Activated CD4-positive, alpha-beta T cell treated with anti-CD3 and anti-CD28 coated beads, Interleukin-2, Interleukin-4, amounts not matched to agents 100 ng/mL and 50 ng/mL, durations not matched to agents 16 hours and 8 hours (primary cell): ENCODE data around the gene FGFBP2.

Experiments
- DNase-seq: peaks from one replicate; pipeline ENCODE4 v3.0.0-alpha.2; 2020; ENCODE audit warnings: low spot score

Gene FGFBP2, protein sequence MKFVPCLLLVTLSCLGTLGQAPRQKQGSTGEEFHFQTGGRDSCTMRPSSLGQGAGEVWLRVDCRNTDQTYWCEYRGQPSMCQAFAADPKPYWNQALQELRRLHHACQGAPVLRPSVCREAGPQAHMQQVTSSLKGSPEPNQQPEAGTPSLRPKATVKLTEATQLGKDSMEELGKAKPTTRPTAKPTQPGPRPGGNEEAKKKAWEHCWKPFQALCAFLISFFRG

DNA sequence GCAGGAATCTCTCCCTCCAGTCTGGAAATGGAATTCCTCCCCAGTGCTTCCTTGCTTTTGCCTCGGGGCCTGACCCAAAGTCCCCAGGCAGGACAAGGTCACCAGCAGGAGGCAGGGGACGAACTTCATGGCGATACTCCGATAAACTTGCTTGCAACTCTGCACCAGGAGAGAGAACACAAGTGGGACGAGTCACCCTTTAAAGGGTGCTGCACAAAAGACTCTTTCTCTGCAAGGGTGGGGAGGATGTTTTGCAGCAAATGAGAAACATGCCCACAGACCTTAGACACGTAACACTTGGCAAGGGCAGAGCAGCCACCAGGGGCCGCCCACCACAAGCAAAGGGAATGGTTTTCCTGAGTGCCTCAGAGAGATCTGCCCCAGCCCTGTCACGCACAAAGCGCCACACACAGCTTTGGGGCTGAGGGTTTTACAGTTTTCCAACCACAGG, at the start of gene FGFBP2:
TSS of gene FGFBP2 (minus strand) at position 175 of the 451 bp plus-strand sequence. CDS start at position 129, 46 bp downstream.
- peak; percentile 45 for DNase-seq

- DNase-seq, result no peak
Observed at GRCh38 chr4:16011173-16011572, 48.2 kb upstream of the FGFBP2 start.

GRCh38 chr4:16009153-16009552, 46.2 kb upstream of the FGFBP2 start:
- no peak for DNase-seq

DNA sequence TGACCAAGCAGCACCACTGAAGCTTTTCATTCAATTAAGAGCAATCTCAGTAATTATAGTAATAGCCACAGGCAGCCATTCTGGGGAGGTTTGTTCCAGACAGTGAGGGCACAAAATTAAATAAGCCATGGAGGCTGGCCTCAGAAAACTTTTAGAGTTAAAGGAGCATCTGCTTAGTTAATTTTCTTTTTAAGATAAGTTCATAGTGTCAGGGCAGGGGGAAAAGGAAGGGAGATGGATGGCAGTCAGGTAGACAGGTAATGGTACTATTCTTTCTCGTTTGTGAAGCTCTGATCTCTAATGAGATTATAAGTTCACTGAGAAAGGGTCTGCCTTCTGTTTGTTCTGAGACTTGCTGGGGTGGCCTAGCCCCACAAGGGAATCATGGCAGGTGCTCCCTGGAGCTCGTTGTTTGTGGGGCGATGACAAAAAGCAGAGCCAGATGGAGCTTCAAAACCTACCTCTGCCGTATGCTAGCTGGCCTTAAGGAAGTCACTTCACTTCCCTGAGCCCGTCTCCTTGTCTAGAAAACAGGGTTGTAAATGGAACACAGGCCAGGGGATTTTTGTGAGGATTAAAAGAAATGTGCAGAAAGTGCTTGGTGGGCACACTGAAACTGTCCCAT, 44.6 kb upstream of the FGFBP2 start:
- no peak for DNase-seq

DNA sequence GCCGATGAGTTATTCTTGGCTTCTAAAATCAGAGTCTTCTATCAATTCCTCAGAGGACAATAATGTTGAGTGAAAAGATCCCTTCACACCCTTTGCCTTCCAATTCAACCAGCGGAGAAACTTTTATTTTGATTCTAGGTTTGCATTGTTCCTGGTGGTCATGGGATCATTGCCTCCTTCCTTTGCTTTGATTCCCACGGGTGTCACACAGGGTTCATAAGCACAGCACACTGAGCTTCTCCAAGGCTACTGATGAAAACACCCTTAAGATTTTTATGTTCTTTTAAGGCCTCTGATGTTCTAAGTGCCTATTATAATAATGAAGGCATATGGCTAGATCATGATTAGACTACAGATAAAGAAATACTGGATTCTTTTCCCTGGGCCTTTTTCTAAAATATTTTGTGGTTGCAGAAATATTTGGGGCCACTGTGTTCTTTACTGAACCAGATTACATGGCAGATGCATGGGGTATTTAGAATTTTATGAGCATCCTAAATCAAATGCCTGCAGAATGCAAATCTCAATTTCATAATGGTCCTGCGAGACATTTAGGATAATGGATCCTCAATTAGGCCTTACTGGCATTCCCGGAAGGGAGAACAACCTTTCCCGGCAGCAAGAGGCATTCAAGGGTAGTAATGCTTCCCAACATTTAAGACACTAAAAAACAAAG, 43.9 kb upstream of the FGFBP2 start:
- no peak for DNase-seq

GRCh38 chr4:16005676-16006075, 42.7 kb upstream of the FGFBP2 start:
- no peak for DNase-seq

DNA sequence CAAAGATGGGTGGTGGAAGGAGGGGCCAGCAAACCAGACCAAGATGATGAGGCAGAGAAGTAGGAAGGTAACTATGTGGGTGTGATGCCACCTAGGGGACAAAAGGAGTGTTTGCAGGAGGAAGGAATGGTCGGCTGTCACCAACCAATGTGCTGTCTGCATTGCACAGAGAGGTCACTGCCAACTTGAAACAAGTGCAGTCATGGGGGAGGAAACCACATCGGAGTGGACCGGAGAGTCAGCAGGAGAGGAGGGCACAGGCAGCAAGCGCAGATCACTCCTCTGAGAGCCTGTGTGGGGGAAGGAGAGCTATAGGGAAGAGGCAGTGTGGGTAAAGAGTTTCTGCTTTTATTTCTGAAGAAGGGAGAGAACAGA, 38.5 kb upstream of the FGFBP2 start:
- DNase-seq, result peak; percentile 62

- no peak for DNase-seq
Observed at GRCh38 chr4:16000708-16001483, 37.9 kb upstream of the FGFBP2 start.

DNA sequence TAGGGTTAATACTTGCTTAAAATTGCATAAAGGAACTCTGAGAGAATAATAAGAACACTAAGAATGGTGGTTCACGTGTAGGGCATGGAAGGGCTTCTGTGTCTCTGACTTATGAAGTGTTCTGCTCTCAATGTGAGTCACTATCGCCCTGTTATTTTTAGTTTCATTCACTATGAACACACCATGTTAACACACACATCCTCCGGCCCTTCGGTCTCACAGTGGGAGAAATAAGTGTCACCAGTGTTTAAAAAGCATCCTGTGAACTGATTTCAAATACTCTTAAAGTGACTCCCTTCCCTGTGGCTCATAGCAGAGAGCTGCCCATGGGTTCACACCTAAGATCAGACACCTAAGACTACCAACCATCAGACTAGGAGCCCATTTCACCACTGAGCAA, 33.8 kb upstream of the FGFBP2 start:
- no peak for DNase-seq

DNA sequence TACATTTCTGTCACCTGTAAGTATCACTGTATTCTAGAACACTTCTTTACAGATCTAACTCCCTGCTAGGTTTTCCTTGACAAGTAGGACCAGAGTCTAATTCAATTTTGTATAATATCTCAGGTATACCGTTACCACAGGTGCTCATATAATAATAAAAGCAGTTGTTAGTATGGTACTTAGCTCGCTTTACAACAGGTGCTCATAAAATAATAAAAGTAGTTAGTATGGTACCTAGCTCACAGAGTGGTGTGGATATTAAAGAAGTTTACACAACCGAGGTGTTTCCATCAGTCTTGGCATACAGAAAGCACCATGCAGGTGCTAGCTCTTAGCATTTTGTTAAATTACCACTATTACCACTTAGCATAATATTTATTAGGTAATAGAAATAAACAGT, 32.9 kb upstream of the FGFBP2 start:
- DNase-seq, result no peak

DNA sequence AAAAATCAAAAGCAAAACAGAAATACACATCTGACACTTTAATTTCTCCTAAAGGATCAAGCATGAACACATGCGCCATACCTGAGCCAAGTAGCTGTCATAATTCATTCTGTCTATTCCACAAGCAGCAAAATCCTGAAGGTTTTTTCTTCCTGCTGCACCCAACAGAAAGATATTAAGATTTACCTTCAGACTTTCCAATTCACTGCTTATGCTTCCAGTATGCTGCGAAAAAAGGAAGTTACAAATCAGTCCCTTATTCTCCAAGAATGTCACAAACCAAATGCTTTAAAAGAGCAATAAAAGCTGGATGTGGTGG, 29.2 kb upstream of the FGFBP2 start:
- DNase-seq, result no peak

- DNase-seq, result no peak
Observed at GRCh38 chr4:15990570-15991285, 27.8 kb upstream of the FGFBP2 start.

GRCh38 chr4:15989424-15989823, 26.4 kb upstream of the FGFBP2 start:
- DNase-seq, result no peak

DNA sequence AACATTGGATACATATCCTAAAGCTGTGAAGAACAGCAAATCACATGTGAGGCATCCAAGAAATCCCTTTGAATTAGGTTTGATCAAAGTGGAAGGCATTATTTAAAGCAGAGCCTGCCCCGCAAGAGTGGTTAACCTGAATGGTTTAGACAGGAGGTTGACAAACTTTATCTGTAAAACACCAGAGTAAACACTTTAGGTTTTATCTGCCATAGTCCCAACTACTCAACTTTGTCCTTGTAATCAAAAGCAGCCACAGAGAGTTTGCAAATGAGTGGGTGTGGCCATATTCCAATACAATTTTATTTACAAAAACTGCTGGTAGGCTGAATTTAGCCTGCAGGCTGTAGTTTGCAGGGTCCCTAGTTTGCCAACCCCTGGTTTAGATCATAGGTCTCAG, 25.2 kb upstream of the FGFBP2 start:
- DNase-seq, result no peak

DNA sequence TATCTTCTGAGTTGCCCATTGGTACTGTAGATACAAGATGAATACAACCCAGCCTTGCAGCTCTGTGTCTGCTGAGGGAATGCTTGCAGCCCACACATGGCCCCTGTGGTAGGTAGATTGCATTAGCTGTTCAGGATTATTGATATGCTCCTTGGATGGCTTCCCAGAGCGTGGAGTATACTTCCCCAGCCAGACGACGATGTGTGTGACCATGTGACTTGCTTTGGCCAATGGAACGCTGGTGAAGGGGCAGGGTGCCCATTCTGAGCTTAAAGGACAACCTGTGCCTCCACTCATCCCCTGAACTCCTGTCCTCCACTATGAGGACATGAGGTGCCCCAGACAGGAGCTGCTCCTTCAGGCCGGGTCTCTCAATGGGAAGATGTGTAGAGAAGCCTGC, 23.9 kb upstream of the FGFBP2 start:
- DNase-seq, result no peak

DNA sequence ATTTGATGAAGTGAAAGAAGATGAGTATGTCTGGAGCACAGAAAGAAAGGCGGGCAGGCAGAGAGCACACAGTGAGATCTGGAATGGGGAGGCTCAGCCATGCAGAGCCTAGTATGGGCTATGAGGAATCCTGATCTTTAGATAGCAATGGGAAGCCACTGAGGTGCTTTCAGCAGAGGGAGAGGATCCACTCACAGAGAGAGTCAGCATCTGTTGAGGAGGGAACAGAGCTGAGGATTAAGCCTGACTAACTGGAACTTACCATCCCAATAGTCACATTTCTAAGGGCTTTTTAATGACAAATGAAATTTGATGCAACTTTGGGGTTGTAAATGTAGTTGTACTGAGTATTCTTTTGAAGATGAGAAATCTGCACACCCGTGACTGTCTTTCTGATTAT, 20.6 kb upstream of the FGFBP2 start:
- no peak for DNase-seq

DNA sequence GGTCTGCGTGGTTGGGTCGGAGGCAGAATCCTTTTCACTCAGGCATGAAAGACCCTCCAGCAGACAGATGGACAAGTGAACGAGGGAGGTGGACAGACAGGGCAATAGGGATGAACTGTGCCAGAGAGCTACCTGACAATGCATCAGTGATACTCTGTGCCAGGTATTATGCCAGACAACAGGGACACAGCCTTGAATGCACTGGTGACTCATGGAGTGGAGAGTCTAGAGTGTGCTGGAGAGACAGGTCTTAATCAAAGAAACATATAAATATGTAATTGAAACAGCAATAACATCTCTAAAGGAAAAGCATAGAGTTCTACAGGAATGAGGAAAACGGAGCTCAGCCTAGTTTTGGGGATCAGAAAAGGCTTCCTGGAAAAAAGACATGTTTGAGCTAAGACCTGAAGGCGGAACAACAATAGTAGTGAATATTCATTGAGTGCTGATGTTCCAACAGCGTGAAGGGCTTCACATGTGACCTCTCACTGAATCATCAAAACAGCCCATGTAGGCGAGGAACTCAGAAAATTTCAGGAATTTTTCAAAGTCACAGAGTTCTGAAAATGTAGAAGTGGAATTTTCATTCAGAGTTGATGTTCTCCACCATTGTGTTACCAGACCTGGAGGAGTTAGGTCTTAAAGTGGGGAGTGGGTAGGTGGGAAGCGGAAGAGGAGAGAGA, 20.0 kb upstream of the FGFBP2 start:
- DNase-seq, result no peak

DNA sequence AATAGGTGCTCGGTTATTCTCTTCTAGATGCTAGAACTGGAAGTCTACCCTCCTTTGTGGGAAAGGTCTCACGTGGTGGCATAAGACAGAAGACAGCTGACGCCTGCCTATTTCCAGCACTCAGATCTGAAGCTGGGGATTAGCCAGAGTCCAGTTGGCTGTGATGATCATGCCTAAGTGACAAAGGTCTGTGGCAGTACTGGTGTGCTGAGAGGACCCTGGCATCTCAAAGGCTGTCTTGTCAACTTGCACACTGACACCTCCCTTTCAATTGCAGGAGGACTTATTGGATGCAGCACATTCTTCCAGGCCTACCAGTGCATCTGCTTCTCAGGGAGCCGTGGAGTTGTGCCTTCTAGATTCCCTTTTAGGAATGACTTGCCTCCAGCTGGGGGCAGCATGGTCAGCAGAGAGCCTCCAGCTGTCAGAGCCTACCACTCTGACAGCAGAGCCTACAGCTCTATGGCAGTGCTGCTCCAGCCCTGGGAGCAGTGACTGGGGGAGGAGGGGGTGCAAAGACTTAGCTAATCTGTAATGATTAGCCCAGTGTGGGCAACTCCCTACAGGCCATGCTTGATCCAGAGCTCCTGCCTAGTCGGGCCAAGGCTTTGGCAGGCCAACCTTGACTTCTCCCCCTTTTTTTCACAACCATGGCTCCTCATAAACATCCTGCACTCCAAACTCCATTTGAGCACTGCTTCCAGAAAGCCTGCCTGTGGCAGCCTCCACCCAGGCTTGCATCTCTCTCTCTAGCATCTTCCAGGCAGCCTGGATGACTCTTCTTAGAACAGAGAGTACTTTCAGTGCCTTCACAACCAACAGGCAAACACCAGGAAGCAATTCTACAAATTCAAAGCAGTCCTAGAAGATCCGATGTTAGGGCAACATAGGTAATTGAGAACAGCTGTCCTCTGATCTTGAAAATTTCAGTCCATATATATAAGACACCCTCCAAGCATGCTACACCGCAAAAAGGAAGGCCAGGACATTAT, 13.8 kb upstream of the FGFBP2 start:
- no peak for DNase-seq

- DNase-seq, result no peak
Observed at GRCh38 chr4:15971068-15971801, 8.3 kb upstream of the FGFBP2 start.
